HL-60 (cell line): ENCODE data around the gene OTOF.

Experiments used
- POLR2AphosphoS5 ChIP-seq: IDR thresholded peaks from 2 replicates; pipeline ENCODE4 v1.6.1; 2012; ENCODE audit warnings: low read depth
- TF ChIP-seq, protein P1 (sequence below): IDR thresholded peaks from one replicate; pipeline ENCODE4 v1.5.1; 2011; ENCODE audit warnings: low read length, control low read depth, inconsistent platforms; ENCODE audit not compliant: insufficient read depth
- TF ChIP-seq, protein P2 (sequence below): IDR thresholded peaks from 2 replicates; pipeline ENCODE4 v1.6.1; 2012; ENCODE audit warnings: low read depth; ENCODE audit not compliant: insufficient replicate concordance

DNA sequence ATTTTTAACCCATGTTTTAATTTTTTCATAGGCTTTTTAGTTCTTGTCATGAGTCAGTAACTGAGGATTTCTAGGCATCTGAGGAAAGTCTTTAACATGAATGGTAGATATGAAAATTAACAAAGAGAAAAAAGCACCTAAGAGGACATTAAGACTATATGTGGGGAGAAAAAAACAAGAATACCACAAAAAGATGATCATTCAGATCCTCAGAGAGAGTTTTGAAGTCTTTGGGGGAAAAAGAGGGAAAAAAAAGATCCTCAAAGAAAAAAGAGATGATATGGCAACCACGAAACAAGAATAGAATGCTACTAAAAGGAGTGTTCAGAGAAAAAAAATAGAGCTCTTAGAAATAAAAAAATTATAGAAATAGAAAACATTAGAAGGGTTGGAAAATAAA, 68.1 kb downstream of the OTOF start:
- TF ChIP-seq, protein P1, sequence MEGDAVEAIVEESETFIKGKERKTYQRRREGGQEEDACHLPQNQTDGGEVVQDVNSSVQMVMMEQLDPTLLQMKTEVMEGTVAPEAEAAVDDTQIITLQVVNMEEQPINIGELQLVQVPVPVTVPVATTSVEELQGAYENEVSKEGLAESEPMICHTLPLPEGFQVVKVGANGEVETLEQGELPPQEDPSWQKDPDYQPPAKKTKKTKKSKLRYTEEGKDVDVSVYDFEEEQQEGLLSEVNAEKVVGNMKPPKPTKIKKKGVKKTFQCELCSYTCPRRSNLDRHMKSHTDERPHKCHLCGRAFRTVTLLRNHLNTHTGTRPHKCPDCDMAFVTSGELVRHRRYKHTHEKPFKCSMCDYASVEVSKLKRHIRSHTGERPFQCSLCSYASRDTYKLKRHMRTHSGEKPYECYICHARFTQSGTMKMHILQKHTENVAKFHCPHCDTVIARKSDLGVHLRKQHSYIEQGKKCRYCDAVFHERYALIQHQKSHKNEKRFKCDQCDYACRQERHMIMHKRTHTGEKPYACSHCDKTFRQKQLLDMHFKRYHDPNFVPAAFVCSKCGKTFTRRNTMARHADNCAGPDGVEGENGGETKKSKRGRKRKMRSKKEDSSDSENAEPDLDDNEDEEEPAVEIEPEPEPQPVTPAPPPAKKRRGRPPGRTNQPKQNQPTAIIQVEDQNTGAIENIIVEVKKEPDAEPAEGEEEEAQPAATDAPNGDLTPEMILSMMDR: no peak
- TF ChIP-seq, protein P2, sequence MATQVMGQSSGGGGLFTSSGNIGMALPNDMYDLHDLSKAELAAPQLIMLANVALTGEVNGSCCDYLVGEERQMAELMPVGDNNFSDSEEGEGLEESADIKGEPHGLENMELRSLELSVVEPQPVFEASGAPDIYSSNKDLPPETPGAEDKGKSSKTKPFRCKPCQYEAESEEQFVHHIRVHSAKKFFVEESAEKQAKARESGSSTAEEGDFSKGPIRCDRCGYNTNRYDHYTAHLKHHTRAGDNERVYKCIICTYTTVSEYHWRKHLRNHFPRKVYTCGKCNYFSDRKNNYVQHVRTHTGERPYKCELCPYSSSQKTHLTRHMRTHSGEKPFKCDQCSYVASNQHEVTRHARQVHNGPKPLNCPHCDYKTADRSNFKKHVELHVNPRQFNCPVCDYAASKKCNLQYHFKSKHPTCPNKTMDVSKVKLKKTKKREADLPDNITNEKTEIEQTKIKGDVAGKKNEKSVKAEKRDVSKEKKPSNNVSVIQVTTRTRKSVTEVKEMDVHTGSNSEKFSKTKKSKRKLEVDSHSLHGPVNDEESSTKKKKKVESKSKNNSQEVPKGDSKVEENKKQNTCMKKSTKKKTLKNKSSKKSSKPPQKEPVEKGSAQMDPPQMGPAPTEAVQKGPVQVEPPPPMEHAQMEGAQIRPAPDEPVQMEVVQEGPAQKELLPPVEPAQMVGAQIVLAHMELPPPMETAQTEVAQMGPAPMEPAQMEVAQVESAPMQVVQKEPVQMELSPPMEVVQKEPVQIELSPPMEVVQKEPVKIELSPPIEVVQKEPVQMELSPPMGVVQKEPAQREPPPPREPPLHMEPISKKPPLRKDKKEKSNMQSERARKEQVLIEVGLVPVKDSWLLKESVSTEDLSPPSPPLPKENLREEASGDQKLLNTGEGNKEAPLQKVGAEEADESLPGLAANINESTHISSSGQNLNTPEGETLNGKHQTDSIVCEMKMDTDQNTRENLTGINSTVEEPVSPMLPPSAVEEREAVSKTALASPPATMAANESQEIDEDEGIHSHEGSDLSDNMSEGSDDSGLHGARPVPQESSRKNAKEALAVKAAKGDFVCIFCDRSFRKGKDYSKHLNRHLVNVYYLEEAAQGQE: no peak
- no peak for TF ChIP-seq POLR2AphosphoS5
